ENCODE measurements around the gene CCDC86.

Gene CCDC86

GRCh38 chr11:60844045-60844869 lies 2.3 kb downstream of the CCDC86 start:
- H3K4me2 ChIP-seq (ENCODE audit: low read length), result peak overlapping the region; percentile 100
- no peak overlapping the region for H3K18ac ChIP-seq (ENCODE audit: low read length)
- H4K8ac ChIP-seq (ENCODE audit: low read depth, low read length), result no peak overlapping the region
- H3K4me1 ChIP-seq (ENCODE audit: control insufficient read depth in 1 of 2, insufficient read depth in 2 of 2, low read length in 2 of 2), result peaks cover 8 to 19% of the 10 kb centered on the region in 2 experiments
- H3K4me3 ChIP-seq (ENCODE audit: low read depth, low read length), result no peak overlapping the region
- H3K27ac ChIP-seq (ENCODE audit: low read depth, low read length), result no peak overlapping the region
- H3K9me3 ChIP-seq (ENCODE audit: insufficient read depth, low read depth, low read length), result peaks cover 5% of the 10 kb centered on the region
- H3K23ac ChIP-seq (ENCODE audit: low read length), result no peak overlapping the region
- no peak overlapping the region for H3K14ac ChIP-seq (ENCODE audit: low read length)
- no peak overlapping the region for H3K4ac ChIP-seq (ENCODE audit: low read depth, low read length)
- no peak overlapping the region for H4K12ac ChIP-seq (ENCODE audit: low read depth, low read length)
- no peak overlapping the region for H3K9ac ChIP-seq (ENCODE audit: low read length)
- WGBS (ENCODE audit: extremely low coverage, insufficient coverage, insufficient read length), result no CpG with 5 or more reads among the region's 10 CpGs
- no peaks in the 10 kb centered on the region for H3K27me3 ChIP-seq (ENCODE audit: insufficient read depth, low read length)
- no peak overlapping the region for H2BK120ac ChIP-seq (ENCODE audit: insufficient read depth, low read length, poor library complexity)
- H3K79me1 ChIP-seq (ENCODE audit: low read length), result peaks cover 11% of the 10 kb centered on the region
- no peak overlapping the region for H2AK5ac ChIP-seq (ENCODE audit: low read length)
- H2AFZ ChIP-seq (ENCODE audit: insufficient read depth, low read length, poor library complexity), result no peak overlapping the region
- peaks cover 15 to 17% of the 10 kb centered on the region in 2 experiments for H3K36me3 ChIP-seq (ENCODE audit: control insufficient read depth in 1 of 2, insufficient read depth in 2 of 2, low read length in 2 of 2)
- no peak for DNase-seq
- H3K79me2 ChIP-seq (ENCODE audit: control insufficient read depth, insufficient read depth, low read length, poor library complexity), result peaks cover 9% of the 10 kb centered on the region
- no peak overlapping the region for H2BK5ac ChIP-seq (ENCODE audit: low read depth, low read length, poor library complexity)
- no peak overlapping the region for H4K91ac ChIP-seq (ENCODE audit: low read depth, low read length)
- H2BK12ac ChIP-seq (ENCODE audit: low read length), result no peak overlapping the region

- peaks cover 11% of the 10 kb centered on the region for H3K79me1 ChIP-seq (ENCODE audit: low read length)
- no peaks in the 10 kb centered on the region for H3K27me3 ChIP-seq (ENCODE audit: insufficient read depth, low read length)
- no peak overlapping the region for H3K14ac ChIP-seq (ENCODE audit: low read length)
- no peak overlapping the region for H2AK5ac ChIP-seq (ENCODE audit: low read length)
- no peak overlapping the region for H3K27ac ChIP-seq (ENCODE audit: low read depth, low read length)
- H3K79me2 ChIP-seq (ENCODE audit: control insufficient read depth, insufficient read depth, low read length, poor library complexity), result peaks cover 9% of the 10 kb centered on the region
- peaks cover 5% of the 10 kb centered on the region for H3K9me3 ChIP-seq (ENCODE audit: insufficient read depth, low read depth, low read length)
- no peak for DNase-seq
- no CpG with 5 or more reads among the region's 4 CpGs for WGBS (ENCODE audit: extremely low coverage, insufficient coverage, insufficient read length)
- no peak overlapping the region for H3K18ac ChIP-seq (ENCODE audit: low read length)
- no peak overlapping the region for H2AFZ ChIP-seq (ENCODE audit: insufficient read depth, low read length, poor library complexity)
- H3K4ac ChIP-seq (ENCODE audit: low read depth, low read length), result no peak overlapping the region
- no peak overlapping the region for H3K9ac ChIP-seq (ENCODE audit: low read length)
- H4K91ac ChIP-seq (ENCODE audit: low read depth, low read length), result no peak overlapping the region
- H3K4me1 ChIP-seq (ENCODE audit: control insufficient read depth in 1 of 2, insufficient read depth in 2 of 2, low read length in 2 of 2), result peaks cover 8 to 19% of the 10 kb centered on the region in 2 experiments
- no peak overlapping the region for H2BK5ac ChIP-seq (ENCODE audit: low read depth, low read length, poor library complexity)
- H2BK120ac ChIP-seq (ENCODE audit: insufficient read depth, low read length, poor library complexity), result no peak overlapping the region
- H4K8ac ChIP-seq (ENCODE audit: low read depth, low read length), result no peak overlapping the region
- peaks cover 21 to 23% of the 10 kb centered on the region in 2 experiments for H3K36me3 ChIP-seq (ENCODE audit: control insufficient read depth in 1 of 2, insufficient read depth in 2 of 2, low read length in 2 of 2)
- H3K23ac ChIP-seq (ENCODE audit: low read length), result no peak overlapping the region
- no peak overlapping the region for H3K4me2 ChIP-seq (ENCODE audit: low read length)
- H2BK12ac ChIP-seq (ENCODE audit: low read length), result no peak overlapping the region
- no peak overlapping the region for H3K4me3 ChIP-seq (ENCODE audit: low read depth, low read length)
- no peak overlapping the region for H4K12ac ChIP-seq (ENCODE audit: low read depth, low read length)
Observed at GRCh38 chr11:60844870-60845221, 2.9 kb downstream of the CCDC86 start.

- Histone ChIP-seq H2AFZ (ENCODE audit: insufficient read depth, low read length, poor library complexity) (no peak overlapping the region), H3K18ac (ENCODE audit: low read length) (peak overlapping the region; percentile 8), H3K9me3 (ENCODE audit: insufficient read depth, low read depth, low read length) (peaks cover 5% of the 10 kb centered on the region), H3K27ac (ENCODE audit: low read depth, low read length) (no peak overlapping the region), H3K36me3 (ENCODE audit: control insufficient read depth in 1 of 2, insufficient read depth in 2 of 2, low read length in 2 of 2) (peaks cover 26 to 28% of the 10 kb centered on the region in 2 experiments), H2BK5ac (ENCODE audit: low read depth, low read length, poor library complexity) (no peak overlapping the region), H3K9ac (ENCODE audit: low read length) (no peak overlapping the region), H4K8ac (ENCODE audit: low read depth, low read length) (no peak overlapping the region), H3K4ac (ENCODE audit: low read depth, low read length) (no peak overlapping the region), H3K4me2 (ENCODE audit: low read length) (no peak overlapping the region), H2BK12ac (ENCODE audit: low read length) (no peak overlapping the region), H3K79me2 (ENCODE audit: control insufficient read depth, insufficient read depth, low read length, poor library complexity) (peaks cover 9% of the 10 kb centered on the region), H2BK120ac (ENCODE audit: insufficient read depth, low read length, poor library complexity) (no peak overlapping the region), H4K12ac (ENCODE audit: low read depth, low read length) (no peak overlapping the region), H3K23ac (ENCODE audit: low read length) (no peak overlapping the region), H3K4me1 (ENCODE audit: control insufficient read depth in 1 of 2, insufficient read depth in 2 of 2, low read length in 2 of 2) (peaks cover 8 to 19% of the 10 kb centered on the region in 2 experiments), H3K27me3 (ENCODE audit: insufficient read depth, low read length) (no peaks in the 10 kb centered on the region), H2AK5ac (ENCODE audit: low read length) (no peak overlapping the region), H4K91ac (ENCODE audit: low read depth, low read length) (no peak overlapping the region), H3K79me1 (ENCODE audit: low read length) (peaks cover 11% of the 10 kb centered on the region), H3K14ac (ENCODE audit: low read length) (no peak overlapping the region), H3K4me3 (ENCODE audit: low read depth, low read length) (no peak overlapping the region)
- DNase-seq, result no peak
- WGBS (ENCODE audit: extremely low coverage, insufficient coverage, insufficient read length), result no CpG with 5 or more reads among the region's 8 CpGs
Observed at GRCh38 chr11:60845338-60845737, 3.4 kb downstream of the CCDC86 start.

- no peak overlapping the region for H4K8ac ChIP-seq (ENCODE audit: low read depth, low read length)
- peaks cover 2% of the 10 kb centered on the region for H3K79me1 ChIP-seq (ENCODE audit: low read length)
- no peak overlapping the region for H2BK120ac ChIP-seq (ENCODE audit: insufficient read depth, low read length, poor library complexity)
- H3K4ac ChIP-seq (ENCODE audit: low read depth, low read length), result no peak overlapping the region
- H3K14ac ChIP-seq (ENCODE audit: low read length), result no peak overlapping the region
- H3K4me2 ChIP-seq (ENCODE audit: low read length), result no peak overlapping the region
- peaks cover 8 to 13% of the 10 kb centered on the region in 2 experiments for H3K4me1 ChIP-seq (ENCODE audit: control insufficient read depth in 1 of 2, insufficient read depth in 2 of 2, low read length in 2 of 2)
- WGBS (ENCODE audit: extremely low coverage, insufficient coverage, insufficient read length), result no CpG with 5 or more reads among the region's 13 CpGs
- H2BK12ac ChIP-seq (ENCODE audit: low read length), result no peak overlapping the region
- H3K23ac ChIP-seq (ENCODE audit: low read length), result no peak overlapping the region
- no peak overlapping the region for H3K18ac ChIP-seq (ENCODE audit: low read length)
- H3K27me3 ChIP-seq (ENCODE audit: insufficient read depth, low read length), result no peaks in the 10 kb centered on the region
- H4K12ac ChIP-seq (ENCODE audit: low read depth, low read length), result no peak overlapping the region
- H3K4me3 ChIP-seq (ENCODE audit: low read depth, low read length), result no peak overlapping the region
- H4K91ac ChIP-seq (ENCODE audit: low read depth, low read length), result no peak overlapping the region
- H3K27ac ChIP-seq (ENCODE audit: low read depth, low read length), result no peak overlapping the region
- peaks cover 5% of the 10 kb centered on the region for H3K9me3 ChIP-seq (ENCODE audit: insufficient read depth, low read depth, low read length)
- no peak overlapping the region for H3K9ac ChIP-seq (ENCODE audit: low read length)
- no peak overlapping the region for H2BK5ac ChIP-seq (ENCODE audit: low read depth, low read length, poor library complexity)
- H3K79me2 ChIP-seq (ENCODE audit: control insufficient read depth, insufficient read depth, low read length, poor library complexity), result peaks cover 6% of the 10 kb centered on the region
- no peak overlapping the region for H2AFZ ChIP-seq (ENCODE audit: insufficient read depth, low read length, poor library complexity)
- DNase-seq, result no peak
- no peak overlapping the region for H2AK5ac ChIP-seq (ENCODE audit: low read length)
- peaks cover 36 to 42% of the 10 kb centered on the region in 2 experiments for H3K36me3 ChIP-seq (ENCODE audit: control insufficient read depth in 1 of 2, insufficient read depth in 2 of 2, low read length in 2 of 2)
Observed at GRCh38 chr11:60847281-60847680, 5.4 kb downstream of the CCDC86 start.
